GM12873 (cell line): ENCODE measurements around the gene BAHCC1.

Source experiments
- TF ChIP-seq, protein P1 (sequence below): IDR thresholded peaks from 2 replicates; pipeline ENCODE4 v1.5.1; 2012; ENCODE audit warnings: low read depth, mild to moderate bottlenecking, moderate library complexity, low read length, control low read depth; ENCODE audit not compliant: insufficient read depth; ENCODE audit errors: missing control alignments

BAHCC1 gene

DNA sequence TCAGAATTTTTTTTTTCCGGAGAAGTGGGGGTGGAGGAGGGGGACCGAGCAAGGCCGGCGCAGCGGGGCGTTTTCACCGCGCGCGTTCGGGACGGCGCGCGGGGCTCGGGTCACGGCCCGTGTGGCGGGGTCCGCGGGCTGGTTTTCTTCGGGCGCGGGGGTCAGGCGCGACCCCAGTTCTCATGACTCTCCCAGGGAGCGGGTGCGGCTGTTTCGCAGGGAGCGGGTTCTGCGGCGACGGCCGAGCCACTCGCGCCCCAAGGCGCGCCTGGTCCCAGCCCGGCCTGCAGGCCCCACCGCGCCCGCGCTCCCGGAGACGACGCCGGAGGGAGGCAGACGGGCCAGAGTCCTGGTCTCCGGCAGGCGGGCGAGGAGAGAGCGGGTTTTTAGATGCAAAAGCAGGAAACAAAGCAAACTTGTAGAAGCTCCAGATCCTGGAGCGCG lies 1.0 kb downstream of the BAHCC1 start:
- TF ChIP-seq, protein P1, sequence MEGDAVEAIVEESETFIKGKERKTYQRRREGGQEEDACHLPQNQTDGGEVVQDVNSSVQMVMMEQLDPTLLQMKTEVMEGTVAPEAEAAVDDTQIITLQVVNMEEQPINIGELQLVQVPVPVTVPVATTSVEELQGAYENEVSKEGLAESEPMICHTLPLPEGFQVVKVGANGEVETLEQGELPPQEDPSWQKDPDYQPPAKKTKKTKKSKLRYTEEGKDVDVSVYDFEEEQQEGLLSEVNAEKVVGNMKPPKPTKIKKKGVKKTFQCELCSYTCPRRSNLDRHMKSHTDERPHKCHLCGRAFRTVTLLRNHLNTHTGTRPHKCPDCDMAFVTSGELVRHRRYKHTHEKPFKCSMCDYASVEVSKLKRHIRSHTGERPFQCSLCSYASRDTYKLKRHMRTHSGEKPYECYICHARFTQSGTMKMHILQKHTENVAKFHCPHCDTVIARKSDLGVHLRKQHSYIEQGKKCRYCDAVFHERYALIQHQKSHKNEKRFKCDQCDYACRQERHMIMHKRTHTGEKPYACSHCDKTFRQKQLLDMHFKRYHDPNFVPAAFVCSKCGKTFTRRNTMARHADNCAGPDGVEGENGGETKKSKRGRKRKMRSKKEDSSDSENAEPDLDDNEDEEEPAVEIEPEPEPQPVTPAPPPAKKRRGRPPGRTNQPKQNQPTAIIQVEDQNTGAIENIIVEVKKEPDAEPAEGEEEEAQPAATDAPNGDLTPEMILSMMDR = no peak

DNA sequence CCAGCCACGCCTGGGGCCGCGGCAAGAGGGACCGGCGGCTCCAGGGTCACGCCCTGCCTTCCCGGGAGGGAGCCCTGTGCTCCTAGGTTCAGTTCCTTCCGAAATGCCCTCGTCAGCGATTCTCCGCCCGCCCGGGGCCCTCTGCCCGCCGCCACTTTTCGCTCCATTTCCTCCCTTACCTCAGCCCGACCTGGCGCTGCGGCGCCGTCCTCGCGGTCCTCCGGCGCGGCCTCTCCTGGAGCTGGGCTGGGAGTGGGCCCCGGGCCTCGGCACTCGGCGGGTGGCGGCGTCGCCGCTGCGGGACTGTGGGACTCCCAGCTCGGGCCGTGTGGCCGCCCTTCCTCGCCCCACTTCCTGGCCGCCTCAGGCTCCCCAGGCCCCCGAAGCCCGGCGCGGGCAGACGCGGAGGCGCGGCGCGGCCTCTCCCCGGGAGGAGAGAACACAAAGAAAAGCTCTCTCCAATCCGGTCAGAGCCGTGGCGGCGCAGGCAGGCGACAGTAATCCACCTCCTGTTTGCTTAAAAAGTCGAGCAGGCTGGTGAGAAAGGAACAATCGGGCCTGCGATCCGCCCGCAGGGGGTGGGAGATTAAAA lies 1.6 kb downstream of the BAHCC1 start:
- TF ChIP-seq, protein P1 = no peak

DNA sequence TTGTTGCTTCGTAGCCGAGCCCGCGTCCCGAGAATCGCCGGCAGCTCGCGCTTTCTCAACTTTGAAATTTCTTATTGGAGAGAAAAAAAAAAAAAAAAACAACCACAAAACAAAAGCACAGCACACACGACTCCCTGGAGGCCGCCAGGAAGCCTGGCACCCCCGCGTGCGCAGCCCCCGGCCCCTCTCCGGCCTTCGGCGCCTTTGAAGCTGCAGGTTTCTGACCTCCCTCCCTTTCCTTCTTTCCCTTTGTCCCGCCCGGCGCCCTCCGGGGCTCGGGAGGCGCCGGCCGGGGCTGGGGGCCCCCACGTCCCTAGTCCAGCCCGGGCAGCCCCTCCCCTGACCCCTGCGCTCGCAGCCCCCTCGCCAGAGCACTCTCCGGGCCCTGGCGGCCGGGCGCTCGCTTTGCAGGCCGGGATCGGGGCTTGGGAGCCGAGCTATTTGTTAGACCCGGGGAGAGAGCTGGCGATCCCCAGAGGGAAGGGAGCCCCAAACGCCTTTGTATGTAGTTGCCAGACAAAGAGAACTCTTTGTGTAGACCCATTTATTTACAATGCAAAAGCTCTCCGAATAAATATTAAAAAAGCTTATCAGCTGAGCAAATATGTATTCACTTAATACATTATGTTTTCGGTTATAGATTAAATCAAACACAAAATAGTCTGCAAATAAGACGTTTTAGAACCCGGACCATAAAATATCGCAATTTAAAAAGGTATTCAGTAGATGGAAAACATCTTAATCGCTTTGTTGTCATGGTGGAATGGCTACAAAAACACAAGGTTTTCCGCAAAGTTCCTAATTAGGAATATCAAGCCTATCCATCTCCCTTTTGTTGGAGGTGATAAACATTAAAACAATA lies 2.3 kb downstream of the BAHCC1 start:
- TF ChIP-seq, protein P1 = peak; percentile 4

DNA sequence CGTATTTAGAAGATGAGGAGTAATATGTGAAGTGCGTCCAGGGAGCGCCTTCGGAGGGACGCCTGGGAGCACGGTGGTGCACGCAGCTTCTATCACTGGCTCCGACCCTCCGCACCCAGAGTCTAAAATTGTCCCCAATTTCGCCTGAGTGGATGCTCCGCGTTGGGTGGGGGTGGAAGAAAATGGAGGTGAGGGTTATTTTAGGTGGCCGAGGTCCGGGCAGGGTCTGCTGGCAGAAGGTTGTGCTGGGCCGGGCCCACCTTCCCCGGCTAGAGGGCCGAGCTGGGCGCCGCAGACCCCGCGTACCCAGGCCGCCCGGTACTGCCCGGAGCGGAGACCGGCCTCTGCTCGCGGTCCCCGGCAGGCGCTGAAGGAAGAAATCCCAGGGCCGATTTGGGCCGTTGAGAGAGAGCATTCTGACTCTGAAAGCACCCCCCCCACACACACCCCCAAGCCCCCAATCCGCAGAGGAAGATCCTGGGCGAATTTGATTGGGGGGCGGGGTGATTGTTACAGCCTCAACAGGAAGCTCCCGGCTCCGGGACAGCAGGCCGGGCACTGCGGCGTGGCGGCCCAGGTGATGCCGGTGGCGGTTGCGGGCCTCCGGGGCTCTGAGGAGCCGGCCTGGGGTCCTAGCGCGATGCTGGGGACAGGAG lies 3.0 kb downstream of the BAHCC1 start:
- TF ChIP-seq, protein P1 = no peak

DNA sequence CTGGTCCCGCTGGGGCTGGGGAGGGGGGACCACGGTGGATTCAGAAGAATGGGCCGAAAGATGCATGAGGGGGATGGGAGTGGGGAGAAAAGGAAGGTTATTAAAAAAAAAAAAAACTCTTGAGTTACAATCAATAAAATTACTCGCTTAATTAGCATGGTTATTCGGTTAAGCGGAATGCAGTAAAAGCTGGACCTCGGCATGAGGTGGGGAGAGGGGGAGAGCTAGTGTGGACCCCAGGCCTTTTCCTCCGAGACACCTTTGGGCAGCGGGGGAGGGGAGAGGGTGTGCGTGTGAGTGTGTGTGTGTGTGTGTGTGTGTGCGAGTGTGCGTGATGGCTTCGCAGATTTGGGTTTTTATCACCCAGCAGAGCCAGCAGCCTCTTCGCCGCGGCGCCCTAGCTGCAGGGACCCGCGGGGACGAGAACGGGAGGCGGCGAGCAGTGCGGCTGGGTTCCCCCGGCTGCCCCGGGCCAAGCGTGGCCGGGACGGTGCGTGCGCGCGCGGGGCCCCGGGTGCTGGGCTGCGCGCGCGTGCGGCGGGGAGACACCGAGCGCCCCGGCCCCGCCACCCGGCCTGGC lies 3.7 kb downstream of the BAHCC1 start:
- TF ChIP-seq, protein P1 = no peak

DNA sequence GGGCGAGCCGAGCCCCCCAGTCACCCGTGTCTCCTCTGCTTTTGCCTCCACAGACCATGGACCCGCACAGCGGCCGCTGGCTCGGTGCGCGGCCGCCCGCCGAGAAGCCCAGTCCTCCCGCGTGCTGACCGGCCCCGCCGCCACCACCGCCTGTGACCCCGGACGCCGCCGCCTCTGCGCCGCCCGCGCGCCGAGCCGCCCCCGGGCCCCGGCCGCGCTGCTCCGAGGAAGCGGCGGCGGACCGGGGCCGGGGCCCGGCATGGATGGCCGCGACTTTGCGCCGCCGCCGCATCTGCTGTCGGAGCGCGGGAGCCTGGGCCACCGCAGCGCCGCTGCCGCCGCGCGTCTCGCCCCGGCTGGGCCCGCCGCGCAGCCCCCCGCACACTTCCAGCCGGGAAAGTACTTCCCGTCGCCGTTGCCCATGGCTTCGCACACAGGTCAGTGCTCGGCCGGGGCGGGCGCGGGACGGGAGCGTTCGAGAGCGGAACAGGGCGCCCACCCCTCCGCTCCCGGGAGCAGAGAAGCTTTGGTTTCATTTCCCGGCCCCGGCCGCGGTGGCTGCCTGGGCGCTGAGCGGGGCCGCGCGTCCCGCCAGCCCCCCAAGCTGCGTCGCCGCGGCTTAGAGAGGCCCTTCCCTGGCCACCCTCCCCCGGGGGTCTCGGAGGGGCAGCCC lies 4.4 kb downstream of the BAHCC1 start:
- TF ChIP-seq, protein P1 = no peak
